IgD-negative memory B cell (primary cell): ENCODE measurements around the gene IFNA4. TPM values are rescaled to one million over a fixed set of nuclear protein-coding genes. Genes with fewer than 3 reads are reported as not detected.

Experiments used
- polyA plus RNA-seq: library from polyadenylated mRNA; unstranded; fragments of 300-500 nt; fragmentation: Illumina TruSeq; gene quantifications from one replicate; pipeline ENCODE4 v1.2.3, GENCODE V29; 2021

The IFNA4 gene
- polyA plus RNA-seq, 1 donor from 2014 or later = not detected

Other genes with a start within 250 kb of the IFNA4 start
- gene HACD4, start 155.9 kb downstream of the IFNA4 start, polyA plus RNA-seq = 4.4 TPM
- not detected for gene IFNB1, start 109.6 kb downstream of the IFNA4 start, polyA plus RNA-seq
- gene IFNW1, start 45.8 kb downstream of the IFNA4 start, polyA plus RNA-seq = not detected
- gene IFNA21, start 20.9 kb downstream of the IFNA4 start, polyA plus RNA-seq = not detected
- not detected for gene IFNA7, start 14.6 kb upstream of the IFNA4 start, polyA plus RNA-seq
- gene IFNA10, start 19.6 kb upstream of the IFNA4 start, polyA plus RNA-seq = not detected
- gene IFNA16, start 29.7 kb upstream of the IFNA4 start, polyA plus RNA-seq = not detected
- not detected for gene IFNA17, start 40.6 kb upstream of the IFNA4 start, polyA plus RNA-seq
- gene IFNA14, start 52.4 kb upstream of the IFNA4 start, polyA plus RNA-seq = not detected
- gene IFNA5, start 117.7 kb upstream of the IFNA4 start, polyA plus RNA-seq = not detected
- gene KLHL9, start 147.8 kb upstream of the IFNA4 start, polyA plus RNA-seq = 8.4 TPM
- not detected for gene IFNA6, start 163.3 kb upstream of the IFNA4 start, polyA plus RNA-seq
- gene IFNA13, start 180.5 kb upstream of the IFNA4 start, polyA plus RNA-seq = not detected
- not detected for gene IFNA2, start 197.8 kb upstream of the IFNA4 start, polyA plus RNA-seq
- gene IFNA8, start 221.5 kb upstream of the IFNA4 start, polyA plus RNA-seq = not detected